Measurements from ENCODE around the gene MIER2. TPM values are rescaled to one million over a fixed set of nuclear protein-coding genes. Genes with fewer than 3 reads are reported as not detected.

The MIER2 gene
- total and polyA plus RNA-seq, 4 donors, result 2.7 to 4.1 (median 3.7) TPM

GRCh38 chr19:342801-343421, 1.7 kb downstream of the MIER2 start:
- no peak overlapping the region for H3K9ac ChIP-seq (ENCODE audit: low read depth in 1 of 2, low read length in 2 of 2)
- no peak for DNase-seq (ENCODE audit: low spot score)
- no peak overlapping the region for H3K4me3 ChIP-seq (ENCODE audit: low read depth in 1 of 3, low read length in 3 of 3)
- TF ChIP-seq CTCF (IDR thresholded peaks at IDR 0.05; ENCODE audit: low read depth, low read length, missing input control) (no peak), JUND (IDR thresholded peaks at IDR 0.05) (peak in 1 of 2 donors; percentile 34), ATF3 (IDR thresholded peaks at IDR 0.05) (no peak), NR2F2 (IDR thresholded peaks at IDR 0.05) (no peak)
- H3K9me3 ChIP-seq (ENCODE audit: control insufficient read depth in 4 of 4, low read length in 3 of 4), result no peaks in the 10 kb centered on the region
- peak overlapping the region; percentile 5 to 20 for H3K27ac ChIP-seq (ENCODE audit: low read depth in 1 of 2, low read length in 2 of 2)
- H3K36me3 ChIP-seq (ENCODE audit: control insufficient read depth in 4 of 4, insufficient read depth in 3 of 4, low read depth in 1 of 4, low read length in 3 of 4), result peaks cover 0 to 1% (median 0%) of the 10 kb centered on the region in 4 donors
- H3K4me1 ChIP-seq (ENCODE audit: control insufficient read depth in 4 of 4, insufficient read depth in 4 of 4, low read length in 3 of 4), result peaks cover 0 to 18% (median 13%) of the 10 kb centered on the region in 4 donors
- 82% methylated on average over 14 of the region's 14 CpGs for WGBS
- no peaks in the 10 kb centered on the region for H3K27me3 ChIP-seq (ENCODE audit: control insufficient read depth in 4 of 4, insufficient read depth in 4 of 4, low read length in 3 of 4)

GRCh38 chr19:342128-342455, 2.5 kb downstream of the MIER2 start:
- no peaks in the 10 kb centered on the region for H3K27me3 ChIP-seq (ENCODE audit: control insufficient read depth in 4 of 4, insufficient read depth in 4 of 4, low read length in 3 of 4)
- H3K9me3 ChIP-seq (ENCODE audit: control insufficient read depth in 4 of 4, low read length in 3 of 4), result no peaks in the 10 kb centered on the region
- H3K4me1 ChIP-seq (ENCODE audit: control insufficient read depth in 4 of 4, insufficient read depth in 4 of 4, low read length in 3 of 4), result peaks cover 0 to 18% (median 13%) of the 10 kb centered on the region in 4 donors
- H3K4me3 ChIP-seq (ENCODE audit: low read depth in 1 of 3, low read length in 3 of 3), result no peak overlapping the region
- no peak for DNase-seq (ENCODE audit: low spot score)
- TF ChIP-seq HNF4G (IDR thresholded peaks at IDR 0.05) (no peak), ATF3 (IDR thresholded peaks at IDR 0.05) (no peak), YY1 (IDR thresholded peaks at IDR 0.05) (no peak), RAD21 (IDR thresholded peaks at IDR 0.05) (no peak), CTCF (IDR thresholded peaks at IDR 0.05; ENCODE audit: low read depth, low read length, missing input control) (no peak), JUND (IDR thresholded peaks at IDR 0.05) (no peak), ZBTB33 (IDR thresholded peaks at IDR 0.05) (no peak), FOXA2 (IDR thresholded peaks at IDR 0.05) (no peak), MAX (IDR thresholded peaks at IDR 0.05) (no peak), RXRA (IDR thresholded peaks at IDR 0.05) (no peak), TAF1 (conservative IDR thresholded peaks at IDR 0.05) (no peak), NR2F2 (IDR thresholded peaks at IDR 0.05) (no peak), FOXA1 (IDR thresholded peaks at IDR 0.05) (no peak), GABPA (IDR thresholded peaks at IDR 0.05 in 1 of 2, conservative IDR thresholded peaks at IDR 0.05 in 1 of 2) (no peak), REST (IDR thresholded peaks at IDR 0.05) (no peak), SP1 (IDR thresholded peaks at IDR 0.05) (no peak), HNF4A (conservative IDR thresholded peaks at IDR 0.05) (no peak), EGR1 (IDR thresholded peaks at IDR 0.05; ENCODE audit: low read depth in 2 of 2) (no peak)
- no peak overlapping the region for H3K9ac ChIP-seq (ENCODE audit: low read depth in 1 of 2, low read length in 2 of 2)
- peaks cover 0 to 1% (median 0%) of the 10 kb centered on the region in 4 donors for H3K36me3 ChIP-seq (ENCODE audit: control insufficient read depth in 4 of 4, insufficient read depth in 3 of 4, low read depth in 1 of 4, low read length in 3 of 4)
- WGBS, result 95% methylated on average over 10 of the region's 10 CpGs
- peak overlapping the region; percentile 5 to 20 for H3K27ac ChIP-seq (ENCODE audit: low read depth in 1 of 2, low read length in 2 of 2)

All from liver (tissue), 9 donors.